GM18498 (cell line): Measurements from ENCODE around the gene SPEM3.

Experiments
- ATAC-seq: cut with Tn5 transposase; IDR thresholded peaks from one replicate; pipeline ENCODE4 v1.9.1; 2021; ENCODE audit warnings: mild to moderate bottlenecking, moderate library complexity; ENCODE audit not compliant: unreplicated experiment

SPEM3 gene

GRCh38 chr17:7403977-7404736 lies 24.5 kb upstream of the SPEM3 start, which contains the start of gene TMEM256:
Gene TMEM256, minus strand, starts transcription at chr17:7404097. Its CDS starts 13 bp downstream, at chr17:7404084.
- ATAC-seq, result peak; percentile 95

GRCh38 chr17:7404737-7405349 lies 23.8 kb upstream of the SPEM3 start:
- peak; percentile 3 for ATAC-seq

GRCh38 chr17:7405350-7406234 lies 23.1 kb upstream of the SPEM3 start:
- no peak for ATAC-seq

GRCh38 chr17:7406235-7406825 lies 22.3 kb upstream of the SPEM3 start:
- no peak for ATAC-seq

GRCh38 chr17:7407082-7407481 lies 21.6 kb upstream of the SPEM3 start:
- ATAC-seq, result no peak

GRCh38 chr17:7407485-7408251 lies 21.0 kb upstream of the SPEM3 start, which contains the start of gene NLGN2:
Gene NLGN2, plus strand, starts transcription at chr17:7407845. Its CDS starts 411 bp downstream, at chr17:7408256.
- no peak for ATAC-seq

- ATAC-seq, result no peak
Measured at GRCh38 chr17:7408252-7408727, 20.4 kb upstream of the SPEM3 start.

- no peak for ATAC-seq
Measured at GRCh38 chr17:7408863-7409262, 19.8 kb upstream of the SPEM3 start.

GRCh38 chr17:7409716-7410115 lies 18.9 kb upstream of the SPEM3 start:
- no peak for ATAC-seq

GRCh38 chr17:7410634-7411426 lies 17.8 kb upstream of the SPEM3 start:
- no peak for ATAC-seq

- ATAC-seq, result no peak
Measured at GRCh38 chr17:7411427-7411750, 17.3 kb upstream of the SPEM3 start.

- ATAC-seq, result no peak
Measured at GRCh38 chr17:7413346-7413985, 15.2 kb upstream of the SPEM3 start.

GRCh38 chr17:7414837-7415236 lies 13.8 kb upstream of the SPEM3 start:
- no peak for ATAC-seq

- no peak for ATAC-seq
Measured at GRCh38 chr17:7415784-7416183, 12.9 kb upstream of the SPEM3 start.

- no peak for ATAC-seq
Measured at GRCh38 chr17:7416323-7416722, 12.3 kb upstream of the SPEM3 start.

- no peak for ATAC-seq
Measured at GRCh38 chr17:7417056-7417655, 11.5 kb upstream of the SPEM3 start.

GRCh38 chr17:7418472-7419152 lies 10.0 kb upstream of the SPEM3 start:
- no peak for ATAC-seq
